DOHH2 (cell line): ENCODE results near the gene MRC2.

Source experiments
- H3F3A ChIP-seq: fragments of 200-600 bp; sonication (generic), shearing (Covaris generic); 2 replicates; pipeline ENCODE4 v1.6.0; 2016; ENCODE audit warnings: antibody characterized with exemption, mild to moderate bottlenecking; ENCODE audit not compliant: control insufficient read depth, insufficient read depth
- H3K27ac ChIP-seq: fragments of 200-600 bp; sonication (generic); 2 replicates; pipeline ENCODE4 v1.5.1; 2014; ENCODE audit warnings: low read depth, mild to moderate bottlenecking, low read length, moderate library complexity
- H3K27me3 ChIP-seq: fragments of 200-600 bp; sonication (generic); 2 replicates; pipeline ENCODE4 v1.6.1; 2014; ENCODE audit warnings: mild to moderate bottlenecking, low read length, mixed read lengths; ENCODE audit not compliant: control insufficient read depth
- H3K36me3 ChIP-seq: fragments of 200-600 bp; sonication (generic); 2 replicates; pipeline ENCODE4 v1.6.1; 2014; ENCODE audit warnings: mild to moderate bottlenecking, low read length, moderate library complexity, mixed read lengths; ENCODE audit not compliant: control insufficient read depth
- H3K4me1 ChIP-seq: fragments of 200-600 bp; sonication (generic); 2 replicates; pipeline ENCODE4 v1.6.1; 2014; ENCODE audit warnings: mild to moderate bottlenecking, low read length, mixed read lengths; ENCODE audit not compliant: control insufficient read depth
- H3K4me2 ChIP-seq: fragments of 200-600 bp; sonication (generic); 2 replicates; pipeline ENCODE4 v1.6.0; 2014; ENCODE audit warnings: mild to moderate bottlenecking, low read length, moderate library complexity
- H3K4me3 ChIP-seq: fragments of 200-600 bp; sonication (generic); 2 replicates; pipeline ENCODE4 v1.5.1; 2014; ENCODE audit warnings: mild to moderate bottlenecking, low read length, mixed read lengths
- H3K79me2 ChIP-seq: fragments of 200-600 bp; sonication (generic); 2 replicates; pipeline ENCODE4 v1.6.1; 2014; ENCODE audit warnings: mild to moderate bottlenecking, low read length, mixed read lengths; ENCODE audit not compliant: control insufficient read depth
- H3K9me2 ChIP-seq: fragments of 200-600 bp; sonication (generic); replicated peaks from 2 replicates; pipeline ENCODE4 v1.6.1; 2014; ENCODE audit warnings: mild to moderate bottlenecking, low read length, mixed read lengths; ENCODE audit not compliant: control insufficient read depth
- H3K9me3 ChIP-seq: fragments of 200-600 bp; sonication (generic); 2 replicates; pipeline ENCODE4 v1.6.1; 2014; ENCODE audit warnings: antibody characterized with exemption, low read length, mixed read lengths; ENCODE audit not compliant: control insufficient read depth, insufficient read depth
- H4K20me1 ChIP-seq: fragments of 200-600 bp; sonication (generic); 2 replicates; pipeline ENCODE4 v1.6.0; 2014; ENCODE audit warnings: low read depth, mild to moderate bottlenecking, antibody characterized with exemption, low read length, moderate library complexity; ENCODE audit not compliant: control insufficient read depth, insufficient read depth
- CTCF ChIP-seq: fragments of 200-600 bp; sonication (generic); IDR thresholded peaks from one replicate; pipeline ENCODE4 v1.5.1; 2014; ENCODE audit warnings: antibody characterized with exemption, mild to moderate bottlenecking, low read depth, low read length; ENCODE audit not compliant: poor library complexity, severe bottlenecking
- EZH2phosphoT487 ChIP-seq: fragments of 200-600 bp; sonication (generic); IDR thresholded peaks from 2 replicates; pipeline ENCODE4 v1.6.1; 2017; ENCODE audit warnings: borderline replicate concordance, mild to moderate bottlenecking, antibody characterized with exemption, low read length, moderate library complexity, mixed read lengths

MRC2 gene

GRCh38 chr17:62627219-62627903 lies at the start of gene MRC2:
TSS of gene MRC2 (plus strand) at chr17:62627670. CDS start at chr17:62627803, 133 bp downstream.
- H3K4me1 ChIP-seq: 0 out of 2 replicates have a peak, but pooled peaks cover 3% of the 10 kb centered on the region
- H3F3A ChIP-seq: no peaks in the 10 kb centered on the region
- no peaks in the 10 kb centered on the region for H3K36me3 ChIP-seq
- no peaks in the 10 kb centered on the region for H3K9me2 ChIP-seq
- no peaks in the 10 kb centered on the region for H3K79me2 ChIP-seq
- TF ChIP-seq EZH2phosphoT487: 0 out of 2 replicates have a peak, but pooled peaks have one; percentile 34
- TF ChIP-seq CTCF: no peak
- no peaks in the 10 kb centered on the region for H3K9me3 ChIP-seq
- peaks cover 35% of the 10 kb centered on the region for H3K27me3 ChIP-seq
- no peak within 1 kb of the TSS for H3K27ac ChIP-seq
- no peaks in the 10 kb centered on the region for H4K20me1 ChIP-seq
- H3K4me2 ChIP-seq: no peak within 1 kb of the TSS
- H3K4me3 ChIP-seq: no peak within 1 kb of the TSS

GRCh38 chr17:62578757-62579487 lies 48.5 kb upstream of the MRC2 start:
- H3K9me3 ChIP-seq: no peaks in the 10 kb centered on the region
- no peaks in the 10 kb centered on the region for H3K79me2 ChIP-seq
- peaks cover 74% of the 10 kb centered on the region for H3K36me3 ChIP-seq
- TF ChIP-seq CTCF (no peak), EZH2phosphoT487 (no peak)
- no peak overlapping the region for H3K27ac ChIP-seq
- no peak overlapping the region for H3K4me2 ChIP-seq
- H3K4me1 ChIP-seq: no peaks in the 10 kb centered on the region
- no peaks in the 10 kb centered on the region for H3F3A ChIP-seq
- no peak overlapping the region for H3K4me3 ChIP-seq
- H3K27me3 ChIP-seq: no peaks in the 10 kb centered on the region
- no peaks in the 10 kb centered on the region for H4K20me1 ChIP-seq
- H3K9me2 ChIP-seq: no peaks in the 10 kb centered on the region

- Histone ChIP-seq H4K20me1 (no peaks in the 10 kb centered on the region), H3K4me1 (no peaks in the 10 kb centered on the region), H3K9me3 (no peaks in the 10 kb centered on the region), H3K36me3 (peaks cover 69% of the 10 kb centered on the region), H3K79me2 (no peaks in the 10 kb centered on the region), H3K4me2 (no peak overlapping the region), H3F3A (no peaks in the 10 kb centered on the region), H3K9me2 (no peaks in the 10 kb centered on the region), H3K4me3 (no peak overlapping the region), H3K27me3 (no peaks in the 10 kb centered on the region), H3K27ac (no peak overlapping the region)
- TF ChIP-seq EZH2phosphoT487 (no peak), CTCF (no peak)
Measured at GRCh38 chr17:62580947-62581346, 46.5 kb upstream of the MRC2 start.
